Stimulated activated CD4-positive, alpha-beta T cell treated with anti-CD3 and anti-CD28 coated beads, Interleukin-4, amount 100 ng/mL, for 4 hours (primary cell): ENCODE data around the gene DNMT3B.
"Not testable (repeated sequence)": the region's sequence is repeated elsewhere in the genome, so short reads cannot be mapped to it uniquely, and the experiment has no call there.

Experiments
- DNase-seq, 2 experiments: peaks; one replicate each; pipeline ENCODE4 v3.0.0-alpha.2; 2020

The DNMT3B gene

DNA sequence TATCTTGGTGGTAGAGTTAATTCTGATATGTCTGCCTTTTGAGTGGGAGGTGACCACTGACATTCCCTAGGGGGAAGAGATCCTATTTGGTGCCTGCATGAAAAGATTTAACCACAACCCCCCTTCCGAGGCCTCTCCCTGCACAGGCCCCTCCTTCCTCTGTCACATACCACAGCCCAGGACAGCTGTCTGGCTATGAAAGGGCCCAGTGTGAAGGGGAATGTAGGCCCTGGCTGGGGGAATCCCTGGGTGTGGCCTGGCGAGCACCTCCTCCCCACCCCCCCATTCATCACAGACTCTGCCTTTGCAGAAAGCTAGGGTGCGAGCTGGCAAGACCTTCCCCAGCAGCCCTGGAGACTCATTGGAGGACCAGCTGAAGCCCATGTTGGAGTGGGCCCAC, 30.1 kb downstream of the DNMT3B start:
- peak; percentile 18 to 20 for DNase-seq

DNA sequence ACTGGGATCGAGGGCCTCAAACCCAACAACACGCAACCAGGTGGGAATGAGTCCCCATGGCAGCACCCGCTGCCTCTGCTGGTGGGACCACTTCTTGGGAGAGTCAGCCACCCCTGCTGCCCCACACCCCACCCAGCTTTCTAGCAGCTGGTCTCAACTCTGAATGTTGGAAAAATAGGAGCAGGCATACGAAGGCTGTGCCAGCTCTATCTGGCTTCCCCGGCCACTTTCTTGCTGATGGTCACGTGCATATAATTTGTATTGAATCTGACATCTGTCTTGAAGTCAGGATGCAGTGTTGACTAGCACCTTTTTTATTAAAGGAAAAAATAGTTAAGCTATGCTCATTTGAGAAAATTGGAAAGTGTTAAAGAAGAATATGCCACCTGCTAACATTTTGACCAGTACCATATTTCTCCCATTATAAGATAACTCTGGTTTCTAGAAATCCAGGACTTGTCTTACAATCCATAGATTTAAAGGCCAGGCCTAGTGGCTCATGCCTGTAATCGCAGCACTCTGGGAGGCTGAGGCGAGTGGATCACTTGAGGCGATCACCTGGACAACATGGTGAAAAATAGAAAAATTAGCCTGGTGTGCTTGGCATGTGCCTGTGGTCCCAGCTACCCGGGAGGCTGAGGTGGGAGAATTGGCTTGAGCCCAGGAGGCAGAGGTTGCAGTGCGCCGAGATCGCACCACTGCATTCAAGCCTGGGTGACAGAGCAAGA, 30.7 kb downstream of the DNMT3B start:
- DNase-seq = no peak

DNA sequence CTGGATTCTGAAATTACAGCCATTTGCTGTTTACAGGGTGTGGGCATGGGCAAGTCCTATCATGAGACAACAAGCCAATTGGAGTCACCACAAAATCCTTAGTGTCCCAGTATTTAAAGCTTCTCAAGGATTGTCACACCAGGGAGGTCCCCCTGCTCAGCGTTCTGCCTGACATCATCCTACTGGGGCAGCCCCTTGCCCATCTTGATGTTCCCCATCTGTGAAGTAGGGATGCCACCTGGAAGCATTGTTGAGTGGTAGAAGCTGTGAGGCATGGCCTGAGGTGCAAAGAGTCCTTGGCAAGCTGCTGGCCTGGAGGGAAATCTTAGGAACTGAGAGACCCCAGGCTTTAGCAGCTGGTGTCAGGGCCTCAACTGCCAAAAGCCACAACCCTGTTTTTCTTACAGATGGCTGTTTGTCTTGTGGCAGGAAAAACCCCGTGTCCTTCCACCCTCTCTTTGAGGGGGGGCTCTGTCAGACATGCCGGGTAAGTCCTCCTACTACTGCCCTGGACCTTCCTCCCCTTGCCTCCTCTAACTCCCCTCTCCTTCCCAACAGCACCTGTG, 34.3 kb downstream of the DNMT3B start:
- no peak for DNase-seq

DNA sequence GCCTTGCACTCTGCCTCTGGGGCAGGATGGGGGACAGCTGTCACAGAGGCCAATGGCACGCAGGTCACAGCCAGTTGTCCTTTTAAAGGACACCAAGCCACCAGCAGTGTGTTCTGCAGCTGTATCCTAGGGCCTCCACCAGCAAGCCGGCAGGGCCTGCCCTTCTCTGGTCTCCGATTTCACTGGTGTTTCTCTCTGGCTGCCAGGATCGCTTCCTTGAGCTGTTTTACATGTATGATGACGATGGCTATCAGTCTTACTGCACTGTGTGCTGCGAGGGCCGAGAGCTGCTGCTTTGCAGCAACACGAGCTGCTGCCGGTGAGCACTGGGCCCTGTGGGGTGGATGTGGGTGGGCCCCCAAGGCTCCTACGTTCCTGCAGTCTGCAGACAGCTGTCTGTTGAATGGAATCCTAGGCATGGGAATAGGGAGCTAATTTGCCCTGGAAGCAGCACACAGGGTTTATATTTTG, 34.8 kb downstream of the DNMT3B start:
- no peak for DNase-seq

DNA sequence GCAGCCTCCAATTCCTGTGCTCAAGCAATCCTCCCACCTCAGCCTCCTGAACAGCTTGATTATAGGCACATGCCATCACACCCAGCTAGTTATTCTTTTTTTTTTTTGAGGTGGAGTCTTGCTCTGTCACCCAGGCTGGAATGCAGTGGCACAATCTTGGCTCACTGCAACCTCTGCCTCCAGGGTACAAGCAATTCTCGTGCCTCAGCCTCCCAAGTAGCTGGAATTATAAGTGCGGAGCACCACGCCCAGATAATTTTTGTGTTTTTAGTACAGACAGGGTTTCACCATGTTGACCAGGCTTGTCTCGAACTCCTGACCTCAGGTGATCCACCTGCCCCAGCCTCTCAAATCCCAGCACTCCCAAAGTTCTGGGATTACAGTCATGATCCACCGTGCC, 35.4 kb downstream of the DNMT3B start:
- DNase-seq = not testable (repeated sequence)

DNA sequence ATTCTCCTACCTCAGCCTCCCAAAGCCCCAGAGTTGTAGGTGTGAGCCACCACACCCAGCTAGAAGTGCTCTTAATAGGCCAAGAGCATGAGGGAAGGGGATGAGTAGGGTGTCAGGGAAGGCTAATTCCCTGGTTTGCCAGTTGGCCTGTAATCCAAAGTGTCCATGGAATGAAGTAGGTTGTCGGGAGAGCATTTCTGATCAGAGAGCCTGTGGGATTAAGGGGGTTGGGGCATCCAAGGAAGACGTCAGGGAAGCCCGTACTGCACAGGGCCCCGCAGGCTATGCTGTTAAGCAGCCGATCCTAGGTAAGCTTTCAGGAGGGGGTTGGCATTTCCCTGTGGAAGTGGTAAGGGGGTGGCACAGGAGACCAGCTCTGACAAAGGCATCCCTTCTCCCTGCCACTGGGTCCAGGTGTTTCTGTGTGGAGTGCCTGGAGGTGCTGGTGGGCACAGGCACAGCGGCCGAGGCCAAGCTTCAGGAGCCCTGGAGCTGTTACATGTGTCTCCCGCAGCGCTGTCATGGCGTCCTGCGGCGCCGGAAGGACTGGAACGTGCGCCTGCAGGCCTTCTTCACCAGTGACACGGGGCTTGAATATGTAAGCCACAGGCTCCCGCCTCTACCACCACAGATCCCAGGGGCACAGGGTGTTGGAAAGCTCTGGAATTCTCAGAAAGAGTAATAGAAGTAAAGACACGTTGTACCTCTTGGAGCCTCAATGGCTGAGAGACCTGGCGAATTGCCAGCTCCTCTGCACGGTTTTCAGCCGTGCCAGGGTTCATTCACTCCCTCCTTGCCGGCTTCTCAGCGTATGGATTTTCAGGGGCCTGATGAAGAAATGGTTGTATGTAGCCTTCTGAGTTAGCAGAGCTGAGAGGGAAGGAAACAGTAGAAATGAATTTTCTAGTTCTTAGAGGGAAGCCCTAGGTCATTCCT, 36.1 kb downstream of the DNMT3B start:
- DNase-seq = no peak

DNA sequence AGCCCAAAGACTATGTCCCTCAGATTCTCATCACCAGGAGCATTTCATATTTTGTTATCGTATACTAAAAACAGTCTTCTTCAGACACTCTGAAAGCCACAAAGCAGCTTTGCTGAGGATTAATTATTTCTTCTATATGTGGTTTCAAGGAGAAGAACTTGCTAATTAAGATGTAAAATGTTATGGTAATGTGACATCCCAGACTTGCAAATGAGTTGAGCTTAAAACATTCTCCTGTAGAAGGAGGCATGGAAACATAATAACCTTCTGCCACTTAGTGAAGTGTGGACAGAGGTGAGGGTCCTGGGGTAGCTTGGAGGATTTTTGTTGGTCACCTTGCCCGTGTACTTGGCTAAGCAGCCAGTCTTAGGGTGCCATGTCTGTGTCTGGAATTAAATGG, 40.9 kb downstream of the DNMT3B start:
- DNase-seq = no peak

DNA sequence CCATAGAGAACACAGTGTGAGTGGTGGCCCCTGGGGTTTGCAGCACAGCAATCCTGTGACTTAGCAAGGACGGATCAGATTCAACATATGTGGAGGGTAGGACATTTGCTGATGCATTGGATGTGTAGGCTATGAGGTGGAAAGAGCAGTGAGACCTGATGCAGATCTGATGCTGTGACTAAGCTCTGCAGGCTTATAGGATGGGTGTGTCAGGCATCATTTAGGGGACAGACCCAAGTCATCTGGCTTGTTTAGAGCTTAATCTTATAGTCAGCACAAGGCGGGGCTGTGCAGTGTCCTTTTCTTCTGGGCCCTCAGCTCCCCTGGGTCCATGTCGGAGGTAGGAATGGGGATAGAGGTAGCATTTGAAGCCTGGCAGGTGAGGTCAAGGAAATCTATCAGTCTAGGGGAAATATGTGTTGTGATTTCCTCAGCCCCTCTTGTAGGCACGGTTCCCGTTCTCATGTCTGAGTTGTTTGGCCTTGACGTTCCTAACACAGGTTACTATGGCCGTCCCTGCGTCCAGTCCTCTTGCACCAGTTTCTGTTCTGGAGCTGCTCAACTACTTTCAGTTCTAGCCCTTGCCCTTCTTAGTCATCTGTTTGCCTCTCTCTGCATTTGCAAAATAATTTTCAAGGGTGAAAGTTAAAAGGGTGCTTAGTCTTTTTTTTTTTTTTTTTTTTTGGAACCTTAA, 42.0 kb downstream of the DNMT3B start:
- no peak for DNase-seq

DNA sequence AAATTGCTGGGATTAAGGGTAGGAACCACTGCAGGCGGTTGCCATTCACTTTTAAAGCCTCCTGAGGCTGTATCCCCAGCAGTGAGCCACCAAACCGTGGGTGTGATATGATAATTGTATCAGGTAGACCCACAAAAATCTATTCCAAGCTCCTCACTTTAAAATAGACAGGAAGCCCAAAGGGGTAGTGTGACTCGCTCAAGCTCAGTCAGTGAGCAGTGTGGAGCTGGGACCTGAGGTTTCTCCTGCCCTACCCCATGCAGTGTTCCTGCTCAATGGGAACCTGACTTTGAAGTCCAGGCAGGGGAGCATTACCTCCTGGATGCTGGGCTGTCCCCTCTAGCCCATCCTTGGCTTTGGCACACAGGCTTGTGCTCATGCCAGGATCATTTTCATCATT, 42.6 kb downstream of the DNMT3B start:
- DNase-seq = no peak

DNA sequence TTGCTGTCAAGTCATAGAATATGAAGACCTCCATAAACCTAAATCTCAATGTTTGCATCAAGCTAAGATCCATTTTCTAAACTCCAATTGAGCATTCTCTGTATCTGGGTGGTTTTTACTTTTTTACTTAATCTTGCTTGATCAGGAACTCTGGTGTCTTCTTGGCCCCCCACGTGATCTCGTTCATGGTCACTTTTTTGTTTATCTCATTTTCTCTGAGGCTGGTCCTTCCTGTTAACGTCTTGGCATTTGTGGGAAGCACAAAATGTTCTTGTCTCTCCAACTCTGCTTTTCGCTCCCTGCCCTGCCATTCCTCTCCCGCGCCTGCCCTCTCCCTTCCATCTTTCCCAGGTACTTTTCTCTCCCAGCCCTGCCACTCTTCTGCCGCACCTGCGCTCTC, 43.5 kb downstream of the DNMT3B start:
- no peak for DNase-seq

DNA sequence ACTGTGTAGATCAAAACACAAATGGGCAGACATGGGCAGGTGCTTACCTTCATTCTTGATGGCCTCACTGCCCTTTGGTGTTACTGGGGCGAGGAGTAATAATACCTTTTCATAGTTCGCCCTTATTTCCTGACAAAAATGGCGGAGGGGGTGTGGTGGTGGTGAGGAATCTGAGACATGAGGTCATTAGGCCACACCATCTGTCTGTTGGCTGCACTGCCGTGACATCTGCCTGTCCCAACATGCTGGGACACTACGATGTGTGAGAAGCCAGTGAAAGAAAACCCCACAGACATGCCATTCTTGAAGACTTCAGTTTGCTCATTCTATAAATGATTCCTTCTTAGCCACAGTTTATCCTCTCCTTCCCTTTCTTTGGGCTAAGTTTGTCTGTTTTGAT, 44.2 kb downstream of the DNMT3B start:
- no peak for DNase-seq

DNA sequence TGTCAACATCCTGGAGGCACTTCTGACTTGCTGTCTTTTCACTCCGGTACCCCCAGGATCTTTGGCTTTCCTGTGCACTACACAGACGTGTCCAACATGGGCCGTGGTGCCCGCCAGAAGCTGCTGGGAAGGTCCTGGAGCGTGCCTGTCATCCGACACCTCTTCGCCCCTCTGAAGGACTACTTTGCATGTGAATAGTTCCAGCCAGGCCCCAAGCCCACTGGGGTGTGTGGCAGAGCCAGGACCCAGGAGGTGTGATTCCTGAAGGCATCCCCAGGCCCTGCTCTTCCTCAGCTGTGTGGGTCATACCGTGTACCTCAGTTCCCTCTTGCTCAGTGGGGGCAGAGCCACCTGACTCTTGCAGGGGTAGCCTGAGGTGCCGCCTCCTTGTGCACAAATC, 45.5 kb downstream of the DNMT3B start:
- no peak for DNase-seq

DNA sequence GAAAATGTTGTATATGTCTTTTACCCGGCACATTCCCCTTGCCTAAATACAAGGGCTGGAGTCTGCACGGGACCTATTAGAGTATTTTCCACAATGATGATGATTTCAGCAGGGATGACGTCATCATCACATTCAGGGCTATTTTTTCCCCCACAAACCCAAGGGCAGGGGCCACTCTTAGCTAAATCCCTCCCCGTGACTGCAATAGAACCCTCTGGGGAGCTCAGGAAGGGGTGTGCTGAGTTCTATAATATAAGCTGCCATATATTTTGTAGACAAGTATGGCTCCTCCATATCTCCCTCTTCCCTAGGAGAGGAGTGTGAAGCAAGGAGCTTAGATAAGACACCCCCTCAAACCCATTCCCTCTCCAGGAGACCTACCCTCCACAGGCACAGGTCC, 46.3 kb downstream of the DNMT3B start:
- no peak for DNase-seq

DNA sequence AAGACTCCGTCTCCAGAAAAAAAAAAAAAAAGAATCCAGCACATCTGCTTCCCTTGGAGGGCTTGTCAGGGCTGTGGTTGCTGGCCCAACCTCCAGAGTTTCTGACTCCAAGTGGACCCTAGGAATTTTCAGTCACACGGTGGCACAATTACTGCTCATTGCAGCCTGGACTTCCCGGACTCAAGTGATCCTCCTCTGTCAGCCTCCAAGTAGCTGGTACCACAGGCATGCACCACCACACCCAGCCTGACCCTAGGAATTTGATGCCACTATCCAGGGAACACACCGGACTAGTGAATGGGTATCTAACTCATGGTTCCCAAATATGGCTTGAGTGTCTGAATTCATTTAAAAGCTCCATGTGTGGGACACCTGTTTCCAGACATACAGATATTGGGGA, 47.7 kb downstream of the DNMT3B start:
- no peak for DNase-seq

DNA sequence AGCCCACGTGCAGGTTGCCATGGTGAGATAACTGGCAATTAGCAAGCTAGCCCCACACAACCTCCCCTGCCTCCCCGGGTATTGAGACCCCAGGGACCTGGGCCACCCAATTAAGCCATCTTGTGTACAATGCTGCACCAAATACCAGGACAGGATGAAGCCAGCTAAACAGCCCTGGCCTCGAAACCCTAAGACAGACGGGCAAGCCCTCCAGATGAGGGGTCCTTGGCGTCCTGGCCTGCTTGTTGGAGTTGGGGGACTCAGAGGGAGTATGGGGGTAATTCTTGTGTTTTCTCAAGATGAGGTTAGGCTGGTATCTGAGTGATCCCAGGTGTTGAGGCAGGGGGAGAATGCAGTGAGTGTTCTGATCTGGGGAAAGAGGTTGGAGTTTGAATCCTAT, 48.8 kb downstream of the DNMT3B start:
- DNase-seq = no peak

DNA sequence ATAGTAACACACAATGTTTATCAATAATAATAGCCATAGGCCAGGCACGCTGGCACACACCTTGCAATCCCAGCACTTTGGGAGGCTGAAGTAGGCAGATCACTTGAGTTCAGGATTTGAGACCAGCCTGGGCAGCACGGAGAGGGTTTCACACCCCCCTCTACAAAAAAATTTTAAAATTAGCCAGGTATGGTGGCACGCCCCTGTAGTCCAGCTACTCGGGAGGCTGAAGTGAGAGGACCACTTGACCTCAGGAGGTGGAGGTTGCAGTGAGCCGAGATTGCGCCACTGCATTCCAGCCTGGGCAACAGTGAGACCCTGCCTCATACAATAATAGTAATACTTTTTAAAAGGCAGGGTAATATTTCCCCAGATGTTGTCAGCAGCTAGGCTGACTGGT, 49.7 kb downstream of the DNMT3B start:
- DNase-seq = no peak

DNA sequence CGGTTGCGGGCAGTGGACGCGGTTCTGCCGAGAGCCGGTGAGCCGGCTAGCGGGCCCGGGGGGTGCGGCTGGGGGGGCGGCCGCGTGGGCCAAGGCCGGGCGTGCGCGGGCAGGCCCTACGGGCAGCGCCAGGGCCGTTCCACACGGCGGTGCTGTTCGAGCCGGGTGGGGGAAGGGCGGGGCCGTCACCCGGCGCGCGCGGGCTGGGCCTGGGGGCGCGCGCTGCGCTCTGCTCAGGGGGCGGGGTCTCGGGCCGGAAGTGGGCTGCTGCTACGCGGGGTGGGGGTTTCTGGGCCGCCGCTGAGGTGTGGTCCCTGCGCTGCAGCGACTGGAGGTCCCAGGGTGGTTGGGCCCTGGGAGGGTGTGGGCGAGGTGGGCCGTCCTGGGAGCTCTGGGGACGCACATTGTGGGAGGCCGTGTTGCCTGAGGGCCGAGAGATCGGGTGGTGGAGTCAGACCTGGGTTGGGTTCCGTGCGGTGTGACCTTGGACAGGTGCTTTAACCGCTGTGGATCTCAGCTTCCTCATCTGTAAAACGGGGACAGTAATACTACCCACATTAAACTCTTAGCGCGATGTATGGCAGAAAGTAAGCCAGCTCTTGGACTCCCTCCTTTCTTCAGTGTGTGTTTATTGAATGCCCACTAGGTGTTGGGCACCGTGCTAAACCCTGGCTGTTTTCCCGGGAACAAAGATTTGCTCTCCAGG, 58.0 kb downstream of the DNMT3B start:
- peak; percentile 83 to 88 for DNase-seq

DNA sequence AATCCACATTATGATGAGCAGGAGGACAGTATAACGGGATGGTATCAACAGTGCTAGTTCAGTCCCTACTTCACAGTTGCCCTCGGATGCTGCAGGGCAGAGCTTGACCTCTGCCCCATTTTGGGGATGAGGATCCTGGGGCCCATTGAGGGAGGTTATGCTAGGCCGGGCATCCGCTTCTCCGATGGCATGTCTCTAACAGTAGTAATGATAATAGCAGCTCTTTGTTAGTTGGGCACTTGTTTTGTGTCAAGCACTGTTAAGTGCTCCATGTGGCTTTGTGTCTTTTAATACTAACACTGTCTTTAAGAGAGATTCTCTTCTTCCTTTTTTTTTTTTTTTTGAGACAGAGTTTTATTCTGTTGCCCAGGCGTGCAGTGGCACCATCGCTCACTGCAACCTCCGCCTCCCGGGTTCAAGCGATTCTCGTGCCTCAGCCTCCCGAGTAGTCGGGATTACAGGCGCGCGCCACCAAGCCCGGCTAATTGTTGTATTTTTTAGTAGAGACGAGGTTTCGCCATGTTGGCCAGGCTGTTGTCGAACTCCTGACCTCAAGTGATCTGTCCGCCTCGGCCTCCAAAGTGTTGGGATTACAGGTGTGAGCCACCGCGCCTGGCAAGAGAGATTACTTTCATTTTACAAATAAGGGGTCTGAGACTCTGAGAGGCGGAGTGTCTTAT, 58.7 kb downstream of the DNMT3B start:
- no peak for DNase-seq

DNA sequence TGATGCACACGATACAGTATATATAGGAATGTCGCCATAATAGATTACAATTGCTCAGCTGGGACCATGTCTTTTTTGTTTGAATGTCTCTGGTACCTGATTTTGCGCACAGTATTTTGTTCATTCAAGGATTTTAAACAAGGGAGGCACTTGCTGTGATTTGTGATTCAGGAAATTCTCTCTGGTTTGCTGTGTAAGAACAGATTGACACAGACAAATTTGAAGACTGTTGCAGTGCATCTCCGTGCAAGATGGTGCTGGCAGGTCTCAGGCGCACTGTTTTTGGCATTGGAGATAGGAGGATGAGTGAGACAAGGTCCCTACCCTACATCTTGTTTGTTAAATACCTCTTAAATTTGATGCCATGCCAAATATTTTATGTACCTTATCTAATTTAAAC, 60.0 kb downstream of the DNMT3B start:
- DNase-seq = no peak

DNA sequence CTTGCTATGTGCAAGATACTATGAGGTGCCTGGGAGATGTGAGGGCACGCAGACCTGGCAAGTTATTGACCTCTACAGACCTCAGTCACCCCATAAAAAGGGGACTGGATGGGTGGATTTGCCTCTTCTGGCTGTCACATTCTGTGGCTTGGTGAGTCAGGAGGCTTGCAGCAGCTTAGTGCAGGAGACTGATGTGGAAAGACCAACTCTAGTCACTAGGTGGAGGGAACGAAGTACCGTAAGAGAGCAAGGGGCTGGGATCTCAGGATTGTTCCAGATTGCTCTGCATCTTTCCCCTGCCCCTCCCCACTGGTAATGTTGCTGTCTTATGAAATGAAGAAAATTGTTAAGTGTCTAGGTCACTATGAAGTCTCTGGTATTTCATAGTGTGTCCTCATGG, 60.9 kb downstream of the DNMT3B start:
- DNase-seq = peak in 1 of 2 experiments; percentile 19

DNA sequence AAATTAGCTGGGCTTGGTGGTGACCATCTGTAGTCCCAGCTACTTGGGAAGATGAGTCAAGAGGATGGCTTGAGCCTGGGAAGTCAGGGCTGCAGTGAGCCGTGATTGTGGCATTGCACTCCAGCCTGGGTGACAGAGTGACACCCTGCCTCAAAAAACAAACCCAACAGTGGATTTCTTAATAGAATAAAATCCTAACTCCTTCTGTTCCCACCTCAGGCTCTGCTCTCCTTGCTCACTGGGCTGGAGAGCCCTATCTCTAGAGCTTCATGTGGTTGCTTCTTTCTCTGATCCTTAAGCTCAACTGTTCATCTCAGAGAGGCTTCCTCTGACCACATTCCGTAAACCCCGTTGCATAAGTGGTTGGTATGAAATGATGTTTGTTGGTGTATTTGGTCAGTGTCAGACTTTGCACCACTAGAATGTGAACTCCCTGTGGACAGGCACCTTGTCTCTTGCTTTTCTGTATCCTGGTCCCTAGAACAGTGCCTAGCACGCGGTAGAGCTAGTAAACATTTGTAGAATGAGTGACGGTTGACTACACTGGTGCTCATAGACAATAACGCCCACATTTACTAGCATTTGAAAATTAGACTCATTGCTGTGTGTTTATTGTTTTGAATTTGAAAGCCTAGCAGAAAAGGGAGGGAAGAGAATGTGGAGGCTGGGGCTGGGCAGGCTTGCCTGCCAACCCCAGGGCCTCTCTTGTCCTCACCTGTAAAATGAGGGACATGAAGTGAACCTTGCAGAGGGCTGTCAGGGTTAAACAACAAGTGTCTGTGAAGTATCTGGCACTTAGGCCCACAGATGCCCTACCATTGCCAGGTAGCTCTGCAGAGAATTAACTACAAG, 61.8 kb downstream of the DNMT3B start:
- DNase-seq = no peak
